Stimulated activated CD4-positive, alpha-beta T cell treated with anti-CD3 and anti-CD28 coated beads, Interleukin-1b, Interleukin-23, amount 100 ng/mL, for 1 hour (primary cell): ENCODE results near the gene SORCS1.

Experiments
- DNase-seq, 2 donors: peaks; one replicate each; pipeline ENCODE4 v3.0.0-alpha.2; 2020; ENCODE audit warnings: low read depth in 2 of 2

SORCS1 gene

DNA sequence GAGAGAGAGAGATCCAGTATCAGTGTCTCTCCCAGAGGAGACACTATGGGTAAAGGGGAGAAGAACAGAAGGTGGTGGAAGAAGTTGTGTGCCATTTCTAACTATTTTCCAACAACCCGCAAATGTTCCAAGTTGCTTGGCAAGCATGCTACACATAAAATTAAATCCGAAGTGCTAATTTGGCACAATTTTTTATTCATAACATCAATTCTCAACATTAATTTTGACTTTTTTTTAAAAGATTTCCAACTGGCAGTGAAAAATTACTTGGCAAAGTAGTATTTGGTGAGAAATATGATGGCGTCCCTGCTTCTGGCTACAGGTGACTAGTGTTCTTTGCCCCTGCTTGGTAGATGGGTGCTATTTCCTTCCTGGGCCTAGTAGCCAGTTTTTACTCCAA lies 622.0 kb downstream of the SORCS1 start:
- DNase-seq = no peak

- DNase-seq = no peak
Measured at GRCh38 chr10:106540645-106541044, 623.9 kb downstream of the SORCS1 start.

DNA sequence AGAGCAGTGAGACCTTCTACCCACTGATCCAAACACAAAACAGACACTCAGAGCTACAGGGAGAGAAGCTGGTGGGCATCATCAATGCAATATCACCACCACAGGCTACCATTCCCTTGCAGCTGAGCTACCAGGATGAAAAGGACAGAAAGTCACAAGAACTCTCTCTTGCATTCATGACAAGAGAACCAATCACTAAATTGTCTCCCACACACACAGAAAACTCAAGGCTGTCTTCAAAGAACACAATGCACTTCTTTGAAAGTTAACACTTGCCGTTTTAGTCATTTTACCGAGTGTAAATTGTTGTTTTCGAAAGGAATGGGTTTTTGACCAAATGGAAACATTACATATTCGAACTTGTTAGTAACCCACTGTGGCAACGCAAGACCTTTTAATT lies 626.6 kb downstream of the SORCS1 start:
- no peak for DNase-seq

- DNase-seq = no peak
Measured at GRCh38 chr10:106535304-106535953, 629.1 kb downstream of the SORCS1 start.

DNA sequence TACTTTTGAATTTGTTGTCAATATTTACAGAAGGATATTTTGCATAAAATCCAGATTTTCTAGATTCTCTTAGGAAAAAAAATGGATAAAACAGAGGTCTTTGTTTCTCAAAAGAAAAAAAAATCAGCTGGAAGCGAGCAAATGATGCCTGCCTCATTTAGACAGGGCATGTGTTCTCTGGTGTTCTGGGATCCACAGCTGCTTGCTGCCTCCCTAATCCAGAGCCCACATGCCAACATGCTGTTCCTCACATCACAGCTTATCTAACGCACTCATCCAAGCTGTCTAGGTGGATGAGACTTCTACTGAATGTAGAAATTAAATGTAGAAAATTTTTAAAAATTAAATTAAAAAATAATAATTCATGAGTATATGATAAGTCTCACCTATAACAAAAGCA lies 630.1 kb downstream of the SORCS1 start:
- DNase-seq = no peak

DNA sequence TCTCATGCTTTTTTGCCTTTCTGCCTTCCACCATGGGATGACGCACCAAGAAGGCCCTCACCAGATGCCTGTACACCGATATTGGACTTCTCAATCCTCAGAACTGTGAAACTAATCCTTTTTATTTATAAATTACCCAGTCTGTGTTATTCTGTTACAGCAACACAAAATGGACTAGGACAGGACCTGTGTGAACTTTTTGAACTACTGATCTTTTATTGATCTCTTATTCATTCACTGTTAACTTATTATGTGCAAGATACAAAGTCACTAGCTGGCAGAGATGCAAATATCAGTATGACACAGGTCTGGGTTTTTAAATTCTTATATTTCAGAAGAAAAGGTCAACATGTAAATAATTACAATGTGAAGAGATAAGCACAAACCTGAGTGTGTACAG lies 635.8 kb downstream of the SORCS1 start:
- DNase-seq = no peak

DNA sequence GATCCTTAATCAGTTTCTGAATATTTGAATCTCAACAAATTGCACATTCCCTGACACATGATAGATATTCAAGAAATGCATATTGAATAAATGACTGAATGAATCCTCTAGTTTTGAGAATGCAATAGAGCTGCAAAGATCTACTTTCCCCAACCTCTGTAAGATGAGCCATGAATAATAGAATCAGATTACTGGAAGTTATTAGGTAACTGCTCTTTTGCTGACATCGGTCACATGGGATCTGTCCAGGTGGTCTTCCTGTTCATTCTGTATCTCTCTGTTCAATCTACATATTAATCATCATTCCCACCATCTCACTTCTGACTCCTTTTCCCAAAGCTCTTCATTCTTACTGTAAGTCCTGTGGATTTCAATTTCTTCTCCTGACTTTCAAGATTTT lies 638.7 kb downstream of the SORCS1 start:
- no peak for DNase-seq
